GM21786 (cell line): ENCODE results near the gene HTR2A.

Experiments
- ATAC-seq: cut with Tn5 transposase; IDR thresholded peaks from one replicate; pipeline ENCODE4 v1.9.1; 2021; ENCODE audit not compliant: unreplicated experiment

HTR2A gene

DNA sequence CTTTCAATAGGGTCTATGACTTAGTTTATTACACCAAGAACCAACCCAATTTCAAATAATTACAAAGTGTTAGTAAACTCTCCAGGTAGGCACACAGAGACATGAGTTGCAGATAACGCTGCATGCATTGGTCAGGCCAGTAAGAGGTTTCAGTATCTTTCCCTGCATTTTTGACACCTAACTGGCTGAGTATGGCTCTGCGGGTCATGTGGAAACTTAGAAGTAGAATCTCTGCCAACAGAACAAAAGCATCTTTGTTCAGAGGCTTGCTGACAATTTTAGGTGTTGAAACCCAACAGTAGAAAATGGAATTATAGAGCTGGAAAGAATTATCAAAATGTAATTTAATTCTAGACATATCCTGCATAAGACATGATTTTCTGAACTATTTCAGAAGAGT lies 25.3 kb downstream of the HTR2A start:
- no peak for ATAC-seq

DNA sequence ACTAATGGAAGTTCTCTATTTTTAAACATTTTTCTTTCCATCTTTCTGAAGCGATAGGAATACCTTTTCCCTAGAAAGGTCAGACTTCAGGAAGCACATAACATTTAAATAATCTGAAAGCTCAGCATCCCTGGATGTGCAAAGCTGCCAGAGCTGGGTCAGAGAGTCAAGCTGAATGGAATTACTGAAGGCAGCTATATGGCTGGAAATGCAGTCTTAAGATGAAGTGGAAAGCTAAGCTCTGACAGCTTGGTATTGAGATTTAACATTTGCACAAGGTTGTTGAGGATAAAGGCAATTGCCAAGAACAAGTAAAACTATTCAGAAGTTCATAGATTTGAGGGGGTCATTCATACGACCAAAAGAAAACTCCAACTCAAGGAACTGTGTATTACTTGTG lies 28.8 kb downstream of the HTR2A start:
- ATAC-seq = no peak

DNA sequence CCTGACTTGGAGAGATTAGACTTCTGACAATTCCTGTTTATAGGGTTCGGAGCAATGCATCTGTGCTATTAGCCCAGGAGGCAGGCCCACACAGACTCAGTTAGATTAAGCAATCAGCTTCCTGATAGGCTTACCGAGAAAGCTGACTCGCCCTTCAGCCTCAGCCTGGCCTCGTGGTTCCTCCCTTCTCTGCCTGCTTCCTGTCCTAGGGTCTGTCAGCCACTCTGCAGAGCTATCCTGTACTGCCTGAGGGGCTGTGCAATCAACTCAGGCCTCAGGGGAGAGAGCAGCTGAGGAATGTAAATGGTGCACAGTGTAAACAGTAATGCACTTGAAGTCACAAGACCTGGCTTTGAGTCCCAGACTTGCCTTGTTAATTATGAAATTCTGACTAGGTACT lies 30.7 kb downstream of the HTR2A start:
- ATAC-seq = no peak

DNA sequence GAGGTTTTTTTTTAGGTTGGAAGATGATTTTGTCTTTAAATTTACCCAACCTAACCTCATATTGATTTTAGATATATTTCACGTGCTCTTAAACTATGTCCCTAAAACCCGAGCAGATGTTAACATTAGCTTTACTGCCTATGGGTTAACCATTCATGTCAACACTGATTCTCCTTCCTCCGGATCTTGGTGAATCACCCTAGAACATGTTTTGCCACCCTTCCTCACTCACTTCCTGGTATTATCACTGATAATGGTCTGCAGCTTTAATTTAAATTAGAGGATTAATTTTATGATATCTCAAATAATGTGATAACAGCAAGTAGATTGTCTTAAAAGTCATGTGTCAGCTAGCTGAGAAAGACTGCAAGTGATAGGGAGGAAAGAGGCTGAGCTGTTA lies 31.9 kb downstream of the HTR2A start:
- ATAC-seq = no peak

DNA sequence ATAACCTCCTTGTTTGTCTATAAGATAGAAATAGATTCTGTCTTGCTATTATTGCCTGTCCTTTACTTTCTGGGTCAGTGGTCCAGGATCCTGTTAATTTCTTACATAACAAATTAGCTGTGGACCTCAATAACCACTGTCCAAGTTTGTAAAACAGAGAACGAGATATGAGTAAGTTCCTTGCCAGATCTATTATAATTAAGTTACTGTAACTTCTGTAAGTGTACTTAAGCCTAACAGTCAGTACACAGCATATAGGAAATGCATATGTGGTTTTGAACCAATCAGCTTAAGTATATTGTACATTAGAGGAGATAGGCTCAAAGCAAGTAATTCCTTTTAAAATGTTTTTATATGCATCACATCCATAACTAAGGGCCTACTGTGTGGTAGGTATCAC lies 34.9 kb downstream of the HTR2A start:
- ATAC-seq = no peak

DNA sequence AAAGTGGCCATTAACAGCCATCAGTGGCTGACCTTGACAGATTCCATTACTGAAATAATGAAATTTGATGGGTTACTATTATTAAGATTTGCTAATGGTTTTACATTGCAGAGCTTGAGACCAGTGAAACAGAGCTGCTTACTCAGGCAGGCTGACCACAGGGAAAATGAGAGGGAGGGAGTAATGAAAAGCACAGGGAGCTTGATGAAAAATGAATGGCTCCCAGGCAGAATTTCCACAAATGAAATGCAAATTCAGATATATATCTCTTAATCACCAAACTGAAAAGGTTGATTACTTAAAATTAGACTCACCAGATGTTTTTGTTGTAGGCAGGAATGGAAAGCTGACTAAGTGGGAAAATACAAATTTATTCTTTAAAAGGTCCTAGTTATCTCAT lies 36.1 kb downstream of the HTR2A start:
- no peak for ATAC-seq

DNA sequence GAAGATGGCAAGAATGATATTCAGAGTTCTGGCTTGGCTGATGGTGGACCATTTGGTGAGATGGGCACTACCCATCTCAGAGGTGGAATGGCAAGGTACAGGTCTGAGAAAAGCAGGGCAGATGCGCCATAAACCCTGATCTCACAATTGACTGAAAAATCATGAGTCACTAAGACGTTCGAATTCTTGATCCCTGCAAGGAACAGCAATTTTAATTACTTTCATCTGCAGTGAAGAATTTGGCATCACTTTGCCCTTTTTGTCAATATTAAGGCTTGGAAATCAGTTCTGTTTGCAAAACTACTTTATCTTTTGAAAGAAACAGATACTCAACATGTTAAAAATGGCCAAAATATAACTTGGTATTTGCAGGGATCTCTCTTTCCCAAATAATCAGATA lies 38.1 kb downstream of the HTR2A start:
- no peak for ATAC-seq

DNA sequence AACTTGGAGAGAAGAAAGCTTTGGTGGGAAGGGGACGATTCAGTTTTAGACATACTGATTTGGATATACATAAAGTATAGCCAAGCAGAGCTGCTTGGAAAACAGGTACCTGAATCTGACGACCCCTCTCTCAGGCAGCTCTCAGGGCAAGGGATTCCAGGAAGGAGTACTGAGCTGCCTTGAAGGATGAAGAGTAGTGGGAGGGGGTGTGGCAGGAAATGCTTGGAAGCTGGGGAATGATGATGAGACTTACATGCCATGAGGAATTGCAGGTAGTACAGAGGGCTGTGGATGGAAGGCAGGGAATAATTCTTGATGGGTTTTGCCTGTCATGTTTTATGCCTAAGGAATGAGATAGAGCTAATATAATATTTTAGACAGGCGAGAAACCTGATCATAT lies 38.7 kb downstream of the HTR2A start:
- no peak for ATAC-seq

DNA sequence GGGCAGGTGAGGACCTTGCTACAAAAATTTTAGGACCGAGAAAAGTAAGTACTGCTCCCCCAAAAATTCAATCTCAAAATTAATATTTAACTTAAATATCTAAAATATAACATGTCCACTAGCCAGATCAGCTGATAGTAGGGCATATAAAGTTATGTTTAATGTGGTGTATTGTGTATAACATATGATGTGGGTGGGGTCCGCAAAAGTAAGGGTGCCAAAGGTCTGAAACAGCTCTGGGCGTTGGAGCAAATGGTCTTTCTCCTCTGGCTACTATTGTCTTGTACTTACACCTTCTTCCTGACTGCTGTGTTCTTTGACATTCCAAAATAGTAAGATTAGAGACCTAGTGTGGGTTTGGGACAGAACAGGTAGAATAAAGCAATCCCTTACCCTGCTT lies 41.2 kb downstream of the HTR2A start:
- no peak for ATAC-seq

DNA sequence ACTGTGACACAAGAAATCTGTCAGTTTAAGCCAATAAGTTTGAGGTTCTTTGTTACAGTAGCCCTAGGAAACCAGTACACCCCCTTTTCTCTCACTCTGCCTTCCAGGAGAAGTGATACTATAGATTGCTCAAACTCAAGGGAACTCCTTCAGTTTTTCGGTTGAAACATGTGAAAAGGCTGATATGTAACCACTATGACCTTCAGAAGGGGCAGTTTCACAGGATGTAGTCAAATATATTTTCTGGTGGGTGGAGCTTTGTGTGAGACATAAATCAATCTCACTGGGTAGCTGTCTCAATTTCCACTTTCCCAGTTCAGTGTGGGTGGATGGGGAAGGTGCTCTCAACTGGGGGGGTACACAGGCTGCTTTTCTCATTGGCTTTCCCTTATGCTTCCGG lies 41.7 kb downstream of the HTR2A start:
- ATAC-seq = no peak

DNA sequence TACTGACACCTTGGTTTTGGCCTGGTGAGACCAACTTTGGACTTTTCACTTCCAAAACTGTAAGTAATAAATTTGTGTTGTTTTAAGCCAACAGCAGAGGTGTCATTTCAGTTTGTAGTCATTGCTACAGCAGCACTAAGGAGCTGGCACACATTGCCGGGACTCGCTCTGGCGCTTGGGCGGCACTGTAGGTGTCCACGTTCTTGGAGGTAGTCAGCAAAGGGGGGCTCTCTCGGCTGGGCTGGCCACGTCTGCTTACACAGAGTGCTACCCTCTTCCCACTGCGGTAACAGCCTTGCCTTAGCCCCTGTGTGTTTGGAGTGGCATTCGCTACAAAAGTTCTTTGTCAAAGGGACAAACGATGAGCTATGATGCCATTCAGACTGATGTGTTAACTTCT lies 44.7 kb downstream of the HTR2A start:
- ATAC-seq = no peak

DNA sequence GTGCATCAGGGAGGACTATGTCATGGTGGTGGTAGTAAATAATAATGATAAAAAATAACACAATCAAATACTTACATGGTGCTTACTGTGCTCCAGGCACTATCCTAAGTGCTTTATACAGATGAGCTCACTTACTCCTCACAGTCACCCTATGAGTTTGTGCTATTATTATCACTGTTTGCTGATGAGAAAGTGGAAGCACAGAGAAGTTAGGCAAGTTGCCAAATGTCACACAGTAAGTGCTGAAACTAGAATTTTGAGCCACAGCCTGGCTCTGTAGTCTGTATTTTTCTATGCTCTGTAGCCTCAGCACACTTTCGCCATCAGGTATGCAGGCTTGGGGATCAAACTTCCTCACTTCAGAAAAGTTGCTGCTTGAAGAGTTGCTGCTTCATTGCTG lies 46.6 kb downstream of the HTR2A start:
- no peak for ATAC-seq

DNA sequence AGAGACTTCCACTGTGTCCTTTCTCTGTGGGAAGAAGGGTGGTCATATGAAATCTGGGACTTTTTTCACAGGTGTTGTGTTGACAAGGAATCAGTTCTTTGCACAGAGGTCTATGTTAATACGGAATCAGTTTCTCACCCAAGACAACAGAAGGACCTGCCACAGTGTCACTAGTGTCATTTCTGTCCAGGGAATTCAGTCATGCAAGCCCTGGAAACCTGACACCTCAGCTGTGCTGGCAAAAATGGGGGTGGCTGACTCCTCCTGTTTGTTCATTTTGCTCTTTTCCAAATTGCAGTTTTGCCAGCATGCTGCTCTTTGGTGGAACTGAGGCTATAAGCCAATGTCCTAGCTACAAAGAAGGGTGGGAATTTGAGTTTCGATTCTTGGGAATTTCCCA lies 50.1 kb downstream of the HTR2A start:
- no peak for ATAC-seq

DNA sequence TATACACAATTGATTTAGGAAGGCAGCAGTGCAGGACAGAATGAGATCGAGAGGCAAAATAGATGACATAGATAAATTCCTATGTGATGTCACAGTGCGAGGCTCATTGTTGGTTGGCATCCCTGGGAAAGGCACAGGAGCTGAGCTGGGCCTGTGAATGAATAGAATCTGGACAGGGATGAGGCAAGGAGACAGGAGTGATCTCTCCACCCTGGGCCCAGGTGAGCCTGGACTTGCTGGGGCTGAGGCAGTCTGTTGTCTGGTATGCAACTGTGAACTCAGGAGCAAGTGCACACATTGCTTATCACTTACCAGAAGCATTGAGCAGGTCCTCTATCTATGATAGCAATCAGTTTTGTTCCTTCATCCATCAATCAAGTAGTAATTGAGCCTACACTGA lies 51.7 kb downstream of the HTR2A start:
- ATAC-seq = no peak

DNA sequence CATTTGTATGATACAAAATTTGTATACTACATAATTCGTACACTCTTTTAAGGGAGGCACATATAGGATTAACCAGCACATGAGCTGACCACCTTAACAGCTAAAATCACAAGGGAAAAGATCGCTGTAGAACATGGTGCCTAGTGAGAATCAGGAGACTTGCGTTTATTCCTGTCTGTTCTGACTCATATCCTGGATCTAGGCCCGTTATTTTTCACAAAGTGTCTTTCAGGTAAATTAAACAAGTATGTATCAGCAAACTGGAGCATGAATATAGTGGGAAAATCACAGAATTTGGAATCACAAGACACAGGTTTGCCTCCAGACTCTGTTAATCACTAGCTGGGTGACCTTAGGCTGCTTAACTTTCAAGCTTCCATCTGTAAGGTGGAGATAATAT lies 52.4 kb downstream of the HTR2A start:
- ATAC-seq = no peak

DNA sequence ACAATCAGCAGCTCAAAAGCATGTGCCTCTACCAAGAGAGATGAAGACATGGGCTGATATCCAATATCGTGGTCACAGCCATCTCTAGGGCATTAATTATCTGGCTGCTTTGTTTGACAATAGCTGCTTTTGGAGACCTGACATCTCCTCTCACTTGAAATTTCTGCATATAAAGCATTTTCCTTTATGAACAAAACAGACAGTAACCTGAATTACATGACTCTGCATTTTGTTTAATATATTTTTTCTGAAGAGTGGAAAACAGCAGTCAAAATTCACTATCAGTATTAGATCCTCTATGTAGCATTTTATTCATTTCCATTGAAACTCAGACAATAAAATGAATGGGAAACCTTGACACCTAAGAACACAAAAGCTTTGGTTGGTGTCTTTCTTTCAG lies 57.5 kb downstream of the HTR2A start:
- ATAC-seq = no peak

DNA sequence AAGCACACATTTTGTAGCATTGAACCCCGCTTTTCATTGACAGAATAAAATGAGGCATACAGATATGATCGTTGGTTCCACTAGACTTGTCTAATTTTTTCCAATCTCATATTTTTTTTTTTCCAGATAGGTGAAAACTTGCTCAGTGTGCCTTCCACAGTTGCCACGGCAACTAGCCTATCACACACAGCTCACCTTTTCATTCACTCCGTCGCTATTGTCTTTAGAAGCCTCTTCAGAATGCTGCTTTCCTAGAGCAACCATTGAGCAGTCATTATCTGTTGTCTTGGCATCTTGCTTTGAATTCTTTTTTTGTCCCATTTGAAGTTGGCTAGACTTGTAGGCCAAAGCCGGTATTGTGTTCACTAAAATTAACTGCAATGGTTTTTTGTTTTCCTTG lies 62.2 kb downstream of the HTR2A start:
- no peak for ATAC-seq

DNA sequence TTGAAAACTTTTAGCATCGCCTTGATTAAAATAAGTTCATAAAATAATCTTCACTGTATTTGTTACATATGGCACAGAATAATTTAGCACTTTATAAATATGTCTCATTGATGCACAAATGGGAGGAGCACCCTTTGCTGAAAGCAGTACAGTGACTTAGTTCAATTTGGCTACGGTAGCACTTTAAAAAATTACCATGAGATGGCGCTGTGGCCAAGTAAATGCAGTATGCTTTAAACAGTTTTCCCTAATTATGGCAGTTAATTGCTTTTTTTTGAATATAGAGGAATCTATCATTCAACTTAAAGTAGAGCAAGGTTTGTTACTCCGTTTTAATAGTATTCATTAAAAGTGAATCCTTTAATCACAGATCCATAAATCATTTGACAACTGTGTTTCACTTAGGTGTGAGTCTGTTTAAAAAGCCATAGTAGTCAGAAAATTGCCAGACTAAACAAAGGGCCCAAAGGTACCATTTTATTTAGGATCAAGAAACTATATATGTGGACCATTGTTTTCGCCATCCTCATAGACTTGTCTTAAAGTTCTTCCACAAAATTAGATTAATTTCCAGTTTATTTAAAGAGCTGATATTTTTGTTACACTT lies 65.2 kb downstream of the HTR2A start:
- ATAC-seq = peak; percentile 55

DNA sequence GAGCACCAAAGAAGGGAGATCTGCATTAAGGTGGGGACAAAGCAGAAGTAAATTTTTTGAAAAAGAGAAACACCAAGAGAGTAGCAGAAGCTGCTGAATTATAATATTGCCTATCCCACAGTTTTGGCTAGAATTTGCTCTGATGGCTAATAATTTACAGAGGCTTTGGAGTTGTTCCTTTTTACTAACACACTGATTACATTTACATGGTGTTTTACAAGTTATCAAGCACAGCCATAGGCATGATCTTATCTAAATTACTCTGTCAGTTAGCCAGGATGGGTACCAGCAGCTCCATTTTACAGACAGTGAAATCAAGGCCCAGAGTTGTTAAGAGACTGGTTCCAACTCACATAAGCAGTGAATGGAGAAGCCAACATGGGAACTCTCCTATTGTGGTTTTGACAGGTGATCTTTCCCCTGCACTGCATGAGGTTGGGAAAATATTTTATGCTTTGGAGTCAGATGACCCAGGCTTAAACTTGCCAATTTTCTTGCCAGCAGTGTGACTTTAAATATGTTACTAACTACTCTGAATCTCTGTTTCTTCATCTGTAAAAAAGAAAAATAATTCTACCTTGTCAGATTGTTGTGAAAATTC lies 66.3 kb downstream of the HTR2A start:
- ATAC-seq = no peak

DNA sequence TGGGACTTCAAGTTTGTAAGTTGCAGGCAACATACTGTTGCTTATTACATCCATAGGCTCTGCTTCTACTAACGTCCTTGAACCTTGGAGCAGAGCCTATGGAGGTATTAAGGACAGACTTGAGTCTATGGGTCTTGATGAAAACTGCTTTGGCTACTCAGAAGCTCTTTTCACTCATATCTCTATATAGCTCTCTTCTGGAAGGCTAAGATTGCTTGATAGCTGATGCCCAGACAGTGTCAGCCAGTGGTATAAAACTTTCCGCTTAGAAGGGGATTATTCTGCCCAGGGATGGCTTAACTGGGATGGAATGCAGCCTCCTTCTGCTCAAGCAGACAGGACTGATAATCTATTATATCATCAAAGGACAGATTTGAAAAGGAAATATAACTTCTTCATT lies 74.3 kb downstream of the HTR2A start:
- no peak for ATAC-seq

DNA sequence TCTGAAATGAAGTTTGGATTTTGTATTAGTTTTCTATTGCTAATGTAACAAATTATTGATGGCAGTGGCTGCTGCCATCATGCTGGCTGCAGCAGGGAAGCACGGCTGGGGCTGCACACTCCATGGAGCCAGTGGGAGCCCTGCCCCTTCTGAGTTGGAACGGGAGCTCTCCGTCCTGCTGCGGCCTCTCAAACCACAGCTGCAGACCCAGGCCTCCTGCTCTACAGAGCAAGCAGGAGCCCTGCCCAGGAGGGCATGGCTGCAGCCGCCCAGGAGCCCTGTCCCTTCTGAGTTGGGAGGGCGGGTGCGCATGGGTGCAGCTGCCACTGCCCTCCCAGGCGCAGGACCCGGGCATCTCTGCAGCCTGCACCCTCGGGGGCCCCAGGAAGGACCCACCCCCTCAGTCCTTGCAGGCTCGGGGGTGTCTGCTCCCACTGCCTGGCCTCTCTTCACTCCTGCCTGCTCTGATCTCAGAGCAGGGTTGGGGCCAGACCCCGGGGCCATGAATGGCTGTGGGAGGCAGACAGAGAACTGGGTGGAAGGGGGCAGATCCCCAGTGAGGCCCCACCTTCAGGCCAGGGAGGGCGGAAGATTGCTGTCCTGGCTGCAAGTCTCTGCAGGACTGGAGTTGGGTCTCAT lies 78.9 kb downstream of the HTR2A start:
- no peak for ATAC-seq

DNA sequence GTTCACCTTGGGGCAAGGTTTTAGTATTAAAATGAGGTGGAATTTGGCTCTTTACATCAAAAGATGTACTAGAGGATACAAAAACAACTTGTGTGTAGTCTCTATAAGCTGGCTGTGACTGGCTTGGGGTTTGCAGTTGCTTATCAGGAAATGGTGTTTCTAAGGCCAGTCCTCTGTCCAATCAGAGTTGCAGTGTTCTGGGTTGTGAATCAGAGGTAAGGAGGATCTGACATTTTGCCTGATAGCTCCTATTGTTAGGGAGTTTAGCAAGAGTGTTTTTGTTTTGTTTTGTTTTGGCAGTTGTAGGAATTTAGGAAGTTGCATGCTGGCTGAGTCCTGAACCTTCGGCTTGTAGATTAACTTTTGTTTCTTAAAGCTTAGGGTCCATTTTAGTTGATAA lies 79.8 kb downstream of the HTR2A start:
- ATAC-seq = no peak

DNA sequence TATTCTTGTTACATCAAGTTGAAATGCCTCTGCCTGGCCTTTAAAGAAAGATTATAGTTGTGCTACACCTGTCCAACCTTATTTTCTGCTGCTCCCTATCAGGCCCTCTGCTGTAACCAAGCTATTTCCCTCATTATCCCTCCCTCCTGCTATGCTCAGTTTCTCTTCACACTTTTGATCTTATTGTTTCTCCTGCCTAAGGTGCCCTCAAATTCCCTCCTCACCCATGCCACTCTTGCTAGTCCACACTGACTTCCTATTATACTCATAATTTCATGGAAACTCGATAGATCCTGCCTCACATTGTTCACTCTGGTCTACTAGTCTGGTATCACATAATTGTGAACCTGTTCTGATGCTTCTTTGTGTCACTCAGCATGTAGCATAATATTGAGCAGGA lies 80.5 kb downstream of the HTR2A start:
- no peak for ATAC-seq
